Stimulated activated naive CD4-positive, alpha-beta T cell treated with Interleukin-2 at 50 U/mL for 16 hours (primary cell): Measurements from ENCODE around the gene CARS1.

ENCODE experiments used
- DNase-seq: peaks from one replicate; lab custom pipeline; 2025; lab: John Stamatoyannopoulos, UW

The CARS1 gene

DNA sequence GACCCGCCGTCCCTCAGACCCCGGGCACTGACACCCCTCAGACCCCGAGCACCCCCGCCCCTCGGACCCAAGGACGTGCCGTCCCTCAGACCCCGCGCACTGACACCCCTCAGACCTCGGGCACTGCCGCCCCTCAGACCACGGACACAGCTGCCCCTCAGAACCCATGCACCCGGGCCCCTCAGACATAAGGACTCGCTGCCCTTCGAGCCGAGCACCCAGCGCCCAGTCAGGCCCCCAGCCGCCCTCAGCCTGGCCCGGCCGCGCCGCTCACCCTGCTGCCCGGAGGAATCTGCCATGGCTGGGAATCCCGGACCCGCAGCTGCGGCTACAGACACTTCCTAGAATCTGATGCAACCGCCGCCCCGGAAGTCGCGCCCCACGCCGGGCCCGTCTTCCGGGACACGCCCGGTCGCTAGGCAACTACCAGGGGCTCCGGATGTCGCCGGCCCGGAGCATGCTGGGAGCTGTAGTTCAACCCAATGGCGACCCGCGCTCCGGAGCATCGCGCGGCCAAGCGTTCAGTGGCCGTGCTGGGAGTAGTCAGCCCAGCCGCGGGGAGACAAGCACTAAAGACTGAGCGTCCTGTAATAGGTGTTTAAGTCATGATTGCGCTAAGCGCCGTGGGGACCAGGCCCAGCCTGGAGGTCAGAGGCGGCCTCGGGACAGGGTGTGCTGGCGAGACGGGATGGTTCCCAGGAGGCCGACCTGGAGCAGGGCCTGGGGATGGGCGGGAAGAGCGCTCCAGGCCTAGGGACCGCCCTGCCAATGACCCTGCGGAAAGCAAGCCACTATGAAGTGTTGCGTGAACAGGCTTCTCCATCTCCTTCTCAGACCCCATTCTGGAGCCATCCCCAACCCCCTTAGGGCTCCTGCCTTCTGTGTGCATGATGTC, at the start of gene CARS1:
Gene CARS1 (minus strand): TSS at position 355 of the 895 bp plus-strand sequence. CDS start 56 bp downstream, at position 299.
- DNase-seq: peak; percentile 94

DNA sequence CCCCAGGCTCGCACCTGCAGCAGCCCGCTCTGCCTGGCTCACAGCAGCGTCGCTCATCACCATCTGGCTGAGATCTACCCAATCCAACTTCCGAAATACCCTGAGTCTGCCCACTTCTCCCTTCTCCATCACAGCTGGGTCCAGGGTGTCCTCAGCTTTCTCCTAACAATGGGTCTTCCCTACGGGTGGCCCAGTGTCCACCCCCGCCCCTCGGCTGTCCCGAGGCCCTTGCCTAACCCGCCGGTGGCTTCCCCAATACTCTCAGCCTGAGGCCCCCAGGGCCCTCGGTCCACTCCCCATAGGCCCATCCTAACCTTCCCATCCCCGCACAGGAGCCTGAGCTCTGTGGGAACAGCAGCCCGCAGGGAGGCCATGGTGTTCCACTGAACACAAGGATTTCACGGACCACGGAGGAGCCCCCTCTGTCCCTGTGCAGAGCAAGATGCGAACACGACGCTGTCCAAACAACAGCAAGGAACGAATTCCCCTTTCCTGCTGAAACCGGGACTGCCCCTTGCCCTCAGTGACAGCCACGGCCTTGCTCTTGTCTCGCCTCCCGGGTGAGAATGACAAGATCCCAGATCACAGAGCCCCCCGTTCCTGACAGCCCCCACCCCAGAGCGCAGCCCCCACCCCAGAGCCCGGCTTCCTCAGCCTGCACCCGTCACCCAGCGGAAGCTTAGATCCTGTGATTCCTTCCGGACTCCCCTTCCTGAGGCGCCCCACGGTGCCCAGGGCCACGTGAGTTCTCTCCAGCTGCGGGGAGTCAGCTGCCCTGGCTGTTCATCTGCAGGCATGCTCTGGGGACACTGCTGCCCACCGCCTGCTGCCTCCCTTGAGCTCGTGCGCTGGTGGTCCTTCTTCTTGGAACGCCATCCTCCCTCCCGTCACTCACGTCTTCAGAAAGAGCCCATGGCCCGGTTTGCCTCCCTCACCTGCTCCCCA, 48.8 kb upstream of the CARS1 start:
- no peak for DNase-seq

- DNase-seq: no peak
These were observed 48.0 kb upstream of the CARS1 start for GRCh38 chr11:3104961-3105790.

DNA sequence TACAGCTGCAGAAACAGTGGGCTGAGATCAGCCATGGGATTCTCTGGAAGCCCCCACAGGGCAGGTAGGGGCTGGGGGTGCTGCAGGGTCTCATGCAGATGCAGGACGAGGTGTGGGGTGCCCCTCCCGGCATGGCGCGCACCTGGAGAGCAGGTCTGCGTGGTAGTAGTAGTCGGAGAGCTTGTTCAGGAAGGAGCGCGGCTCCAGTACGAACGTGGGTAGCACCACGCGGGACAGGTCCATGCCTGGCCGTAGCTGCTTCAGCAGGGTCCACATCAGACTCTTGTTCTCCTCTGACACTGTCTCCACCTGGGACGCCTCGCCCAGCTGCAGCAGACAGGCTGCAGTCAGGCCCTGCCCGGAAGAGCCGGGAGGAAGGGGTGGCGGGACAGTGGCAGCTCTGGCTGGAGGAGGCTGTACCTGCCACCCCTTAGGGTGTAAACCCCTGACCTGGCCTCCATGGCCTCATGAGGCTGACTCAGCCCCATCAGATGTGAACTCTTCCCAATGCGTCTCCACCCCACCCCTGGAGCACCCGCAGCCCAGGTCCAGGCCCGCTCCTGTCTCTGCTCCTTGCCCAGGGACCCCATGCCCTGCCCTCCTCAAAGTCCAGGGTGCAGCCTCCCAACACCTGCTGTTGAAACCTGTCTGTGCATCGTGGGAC, 47.0 kb upstream of the CARS1 start:
- DNase-seq: no peak

DNA sequence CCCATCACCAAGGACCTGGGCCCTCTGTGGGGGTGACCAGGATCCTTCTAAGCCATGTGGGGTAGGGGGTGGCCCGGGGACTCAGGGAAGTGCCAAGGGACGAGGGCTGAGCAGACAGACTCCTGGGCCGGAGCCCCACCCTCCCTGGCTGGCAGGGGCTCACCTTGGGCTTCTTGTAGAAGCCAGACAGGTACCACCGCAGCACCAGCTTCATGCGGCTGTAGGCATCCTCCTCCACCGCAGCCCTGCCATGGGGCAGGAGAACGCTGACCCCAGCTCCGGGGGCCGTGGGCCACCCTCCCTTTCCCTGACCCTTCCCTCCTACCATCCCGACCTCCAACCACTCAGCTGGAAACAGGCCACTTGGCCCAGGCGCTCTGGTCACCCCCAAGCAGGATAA, 45.9 kb upstream of the CARS1 start:
- no peak for DNase-seq

- DNase-seq: no peak
These were observed 45.4 kb upstream of the CARS1 start for GRCh38 chr11:3102641-3102921.

- no peak for DNase-seq
These were observed 44.9 kb upstream of the CARS1 start for GRCh38 chr11:3101921-3102640.

DNA sequence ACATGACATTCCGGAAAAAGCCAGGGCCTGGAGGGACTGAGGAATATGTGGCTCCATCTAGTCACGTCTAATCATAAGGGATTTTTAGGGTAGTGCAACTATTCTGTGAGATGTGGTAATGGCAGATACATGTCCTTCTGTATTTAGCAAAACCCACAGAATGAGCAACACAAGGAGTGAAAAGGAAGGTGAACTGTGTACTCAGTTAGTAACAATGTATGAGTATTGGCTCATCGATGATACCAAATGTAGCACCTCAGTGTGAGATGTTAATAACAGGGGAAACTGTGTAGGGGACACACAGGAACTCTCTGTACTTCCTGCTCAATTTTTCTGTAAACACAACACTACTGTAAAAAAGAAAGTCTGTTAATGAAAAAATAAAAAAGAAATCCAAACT, 42.0 kb upstream of the CARS1 start:
- DNase-seq: no peak

- DNase-seq: no peak
These were observed 39.8 kb upstream of the CARS1 start for GRCh38 chr11:3096909-3097530.

- no peak for DNase-seq
These were observed 38.6 kb upstream of the CARS1 start for GRCh38 chr11:3095712-3096361.

DNA sequence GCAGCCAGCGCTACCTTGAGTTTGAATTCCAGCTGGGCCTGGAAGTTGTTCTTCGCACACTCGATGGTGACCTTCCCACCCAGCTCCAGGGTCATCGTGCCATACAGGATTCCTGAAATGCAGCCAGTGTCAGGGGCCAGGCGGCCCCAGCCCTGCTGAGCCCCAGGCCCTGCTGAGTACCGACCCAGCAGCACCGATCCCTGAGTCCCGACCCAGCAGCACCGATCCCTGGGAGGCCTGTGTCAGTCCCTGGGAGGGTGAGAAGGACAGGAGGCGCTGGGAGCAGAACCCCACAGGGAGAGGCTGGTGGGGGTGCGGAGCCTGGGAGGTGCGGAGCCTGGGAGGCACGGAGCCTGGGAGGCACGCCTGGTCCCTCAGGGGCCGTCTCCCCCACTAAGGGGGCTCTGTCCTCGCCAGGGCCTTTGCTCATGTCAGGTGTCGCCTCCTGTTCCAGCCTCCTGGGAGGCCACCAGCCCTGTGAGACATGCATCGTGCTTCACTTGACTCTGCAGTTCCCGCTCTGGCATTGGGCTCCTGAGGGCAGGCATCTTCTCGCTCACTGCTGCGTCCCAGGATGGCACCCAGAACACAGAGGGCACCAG, 37.1 kb upstream of the CARS1 start:
- DNase-seq: no peak

GRCh38 chr11:3093281-3094191, 36.3 kb upstream of the CARS1 start:
- DNase-seq: no peak

GRCh38 chr11:3092603-3093141, 35.4 kb upstream of the CARS1 start:
- DNase-seq: no peak

DNA sequence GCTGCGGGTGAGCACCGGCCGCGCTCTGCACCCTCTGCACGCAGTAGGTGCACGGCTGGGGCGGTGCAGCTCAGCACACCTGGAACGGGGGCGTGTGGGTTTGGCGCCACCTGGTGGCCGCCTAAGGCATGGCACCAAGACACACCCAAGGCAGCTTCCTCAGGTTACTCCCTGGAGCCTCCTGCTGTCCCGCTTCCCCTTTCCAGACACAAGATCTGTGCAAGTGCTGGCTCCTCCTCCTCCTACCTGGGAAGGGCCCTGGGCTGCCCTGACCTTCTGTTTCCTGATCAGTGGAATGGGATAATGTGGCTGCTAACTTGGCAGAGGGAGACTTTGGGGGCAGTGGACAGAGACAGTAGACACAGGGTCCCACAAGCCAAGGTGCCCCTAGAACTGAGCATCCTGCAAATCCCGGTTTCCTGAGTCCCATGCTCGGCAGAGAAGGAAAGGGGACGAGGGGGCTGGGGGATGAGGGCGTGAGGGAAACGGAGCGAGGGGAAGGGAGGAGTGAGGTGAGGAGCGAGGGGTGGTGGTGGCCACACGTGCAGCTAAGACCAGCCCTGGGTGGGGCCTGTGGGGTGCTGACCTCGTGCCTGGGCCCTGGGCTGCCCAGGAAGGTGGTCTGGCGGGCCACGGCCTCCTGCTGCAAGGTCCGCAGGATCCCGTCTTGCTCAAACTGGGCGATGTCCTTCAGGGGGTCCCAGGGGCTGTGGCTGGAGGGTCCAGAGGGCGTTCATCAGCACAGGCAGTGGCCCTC, 34.8 kb upstream of the CARS1 start:
- peak; percentile 41 for DNase-seq

- no peak for DNase-seq
These were observed 34.0 kb upstream of the CARS1 start for GRCh38 chr11:3091081-3091845.

GRCh38 chr11:3090096-3090901, 33.1 kb upstream of the CARS1 start:
- DNase-seq: no peak
